HG03108 (cell line): ENCODE results near the gene ZNF628.

Source experiments
- ATAC-seq: cut with Tn5 transposase; IDR thresholded peaks from one replicate; pipeline ENCODE4 v1.9.1; 2021; ENCODE audit warnings: moderate library complexity; ENCODE audit not compliant: unreplicated experiment

The ZNF628 gene

GRCh38 chr19:55527197-55528029 is 51.0 kb downstream of the ZNF628 start:
- ATAC-seq = no peak

- no peak for ATAC-seq
Measured at GRCh38 chr19:55528030-55528803, 51.8 kb downstream of the ZNF628 start.

- no peak for ATAC-seq
Measured at GRCh38 chr19:55529636-55530234, 53.3 kb downstream of the ZNF628 start.

DNA sequence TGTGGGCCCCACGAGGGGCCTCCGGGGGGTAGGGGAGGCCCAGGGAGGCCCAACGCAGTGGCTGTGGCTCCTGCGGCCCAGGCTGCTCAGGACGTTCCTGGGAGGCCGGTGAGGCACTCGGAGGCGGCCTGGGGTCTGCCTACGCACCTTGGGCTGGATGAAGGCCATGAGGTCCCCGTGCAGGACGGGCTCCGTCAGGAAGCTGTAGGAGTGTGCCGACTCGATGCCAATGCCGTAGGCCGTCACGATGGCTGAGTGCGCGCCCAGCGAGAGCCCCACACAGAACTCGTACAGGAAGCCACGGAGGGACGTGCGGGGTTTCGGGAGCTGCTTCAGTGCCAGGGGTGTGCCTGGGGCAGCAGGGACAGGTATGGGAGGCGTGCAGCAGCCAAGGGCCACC is 54.6 kb downstream of the ZNF628 start:
- ATAC-seq = no peak
